Ishikawa (cell line): ENCODE measurements around the gene TPO.

Experiments used
- RAD21 ChIP-seq: IDR thresholded peaks from 2 replicates; pipeline ENCODE4 v1.6.1; 2012; ENCODE audit warnings: low read depth
- TF ChIP-seq, protein P1 (sequence below): IDR thresholded peaks from 2 replicates; pipeline ENCODE4 v1.6.1; 2012

DNA sequence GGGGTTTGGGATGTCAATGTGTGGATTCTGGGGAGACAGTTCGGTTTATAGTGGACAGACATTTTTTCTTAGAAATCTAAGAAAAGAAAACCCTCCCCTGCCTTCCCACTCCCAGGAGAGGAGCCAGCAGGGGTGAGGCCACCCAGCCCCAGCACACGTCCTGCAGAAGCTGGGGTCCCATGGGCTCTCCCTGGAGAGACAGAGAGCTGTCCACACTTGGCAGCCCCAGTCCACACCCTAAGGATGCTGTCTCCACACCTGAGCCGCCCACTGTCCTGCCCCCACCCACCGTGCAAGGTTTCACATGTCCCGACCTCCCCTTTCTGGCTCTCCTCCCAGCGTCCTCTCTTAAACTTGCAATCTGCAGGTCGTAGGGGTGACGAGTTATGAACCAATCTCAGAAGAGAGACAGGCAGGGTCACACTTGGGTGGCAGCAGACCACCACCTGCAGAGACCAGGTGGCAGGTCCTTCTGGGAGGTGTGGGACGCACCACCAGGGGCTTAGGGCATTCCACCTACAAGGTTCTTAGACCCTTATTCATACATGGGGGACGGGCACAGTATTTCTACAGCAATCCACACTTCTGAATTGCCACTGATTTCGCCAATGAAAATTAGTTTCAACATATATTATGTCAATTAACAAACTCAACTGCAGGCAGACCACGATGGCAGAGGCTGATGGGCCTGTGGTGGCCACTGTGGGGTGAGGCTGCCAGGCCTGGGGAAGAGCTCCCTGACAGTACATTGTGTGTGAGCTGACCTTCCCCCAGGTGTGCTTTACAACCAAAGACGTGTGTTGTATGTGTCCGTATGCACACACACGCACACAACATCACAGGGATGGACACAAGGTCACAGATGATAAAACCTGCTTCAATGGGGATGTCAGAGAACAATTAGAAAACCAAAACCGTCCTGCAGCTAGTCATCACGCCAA is 158.5 kb downstream of the TPO start:
- TF ChIP-seq RAD21 = no peak
- TF ChIP-seq, protein P1, sequence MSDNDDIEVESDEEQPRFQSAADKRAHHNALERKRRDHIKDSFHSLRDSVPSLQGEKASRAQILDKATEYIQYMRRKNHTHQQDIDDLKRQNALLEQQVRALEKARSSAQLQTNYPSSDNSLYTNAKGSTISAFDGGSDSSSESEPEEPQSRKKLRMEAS = no peak
